Measurements from ENCODE around the gene CHD3.
"Not testable (repeated sequence)": the region's sequence is repeated elsewhere in the genome, so short reads cannot be mapped to it uniquely, and the experiment has no call there.

The CHD3 gene

DNA sequence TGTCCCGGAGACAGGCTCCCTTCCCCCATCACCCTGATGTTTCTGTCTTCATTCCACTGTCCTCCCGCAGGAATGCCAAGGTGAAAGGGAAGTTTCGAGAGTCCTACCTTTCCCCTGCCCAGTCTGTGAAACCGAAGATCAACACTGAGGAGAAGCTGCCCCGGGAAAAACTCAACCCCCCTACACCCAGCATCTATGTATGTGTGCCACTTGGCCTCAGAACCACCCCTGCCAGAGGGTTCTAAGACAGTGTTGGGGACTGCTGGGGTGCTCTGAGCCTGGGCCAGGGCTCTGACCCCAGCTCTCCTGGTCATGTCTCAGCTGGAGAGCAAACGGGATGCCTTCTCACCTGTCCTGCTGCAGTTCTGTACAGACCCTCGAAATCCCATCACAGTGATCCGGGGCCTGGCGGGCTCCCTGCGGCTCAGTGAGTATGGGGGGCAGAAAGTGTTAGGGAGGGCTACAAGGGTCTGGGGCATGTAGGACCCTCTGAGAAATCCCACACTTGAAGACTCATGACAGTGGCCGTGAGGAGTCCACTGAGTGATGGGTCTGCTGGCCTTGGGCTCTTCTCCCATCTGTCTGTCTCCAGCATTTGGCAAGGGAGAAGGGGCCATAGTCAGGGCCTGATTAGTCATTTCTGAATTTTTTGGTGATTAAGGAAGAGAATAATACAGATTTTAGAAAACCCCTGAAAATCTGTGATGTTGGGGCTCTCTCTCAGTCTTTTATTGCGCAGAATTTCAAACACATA, 38.7 kb upstream of the CHD3 start:
- no peak for DNase-seq (ENCODE audit: low spot score)

DNA sequence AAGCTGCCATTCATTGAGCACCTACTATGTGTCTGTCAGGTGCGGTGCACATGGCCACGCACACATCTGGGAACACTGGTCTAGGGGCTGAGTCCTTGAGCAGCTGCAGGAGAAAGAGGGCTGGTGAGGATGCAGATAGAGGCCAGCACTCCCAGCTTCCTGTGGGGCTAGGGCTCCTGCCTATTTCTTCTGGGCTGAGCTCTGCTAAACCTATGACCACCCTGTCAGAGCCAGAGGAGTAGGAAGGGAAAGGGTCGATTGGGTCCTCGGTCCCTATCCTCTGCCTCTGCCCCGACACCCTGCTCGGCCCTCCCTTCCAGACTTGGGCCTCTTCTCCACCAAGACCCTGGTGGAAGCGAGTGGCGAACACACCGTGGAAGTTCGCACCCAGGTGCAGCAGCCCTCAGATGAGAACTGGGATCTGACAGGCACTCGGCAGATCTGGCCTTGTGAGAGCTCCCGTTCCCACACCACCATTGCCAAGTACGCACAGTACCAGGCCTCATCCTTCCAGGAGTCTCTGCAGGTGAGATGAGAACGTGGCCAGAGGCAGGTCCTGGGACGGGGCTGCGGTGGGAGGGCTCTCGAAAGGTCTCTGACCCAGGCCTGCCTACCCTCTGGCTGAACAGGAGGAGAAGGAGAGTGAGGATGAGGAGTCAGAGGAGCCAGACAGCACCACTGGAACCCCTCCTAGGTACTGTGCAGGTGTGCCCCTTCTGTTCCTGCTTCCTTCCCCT, 37.7 kb upstream of the CHD3 start:
- no peak for DNase-seq (ENCODE audit: low spot score)

DNA sequence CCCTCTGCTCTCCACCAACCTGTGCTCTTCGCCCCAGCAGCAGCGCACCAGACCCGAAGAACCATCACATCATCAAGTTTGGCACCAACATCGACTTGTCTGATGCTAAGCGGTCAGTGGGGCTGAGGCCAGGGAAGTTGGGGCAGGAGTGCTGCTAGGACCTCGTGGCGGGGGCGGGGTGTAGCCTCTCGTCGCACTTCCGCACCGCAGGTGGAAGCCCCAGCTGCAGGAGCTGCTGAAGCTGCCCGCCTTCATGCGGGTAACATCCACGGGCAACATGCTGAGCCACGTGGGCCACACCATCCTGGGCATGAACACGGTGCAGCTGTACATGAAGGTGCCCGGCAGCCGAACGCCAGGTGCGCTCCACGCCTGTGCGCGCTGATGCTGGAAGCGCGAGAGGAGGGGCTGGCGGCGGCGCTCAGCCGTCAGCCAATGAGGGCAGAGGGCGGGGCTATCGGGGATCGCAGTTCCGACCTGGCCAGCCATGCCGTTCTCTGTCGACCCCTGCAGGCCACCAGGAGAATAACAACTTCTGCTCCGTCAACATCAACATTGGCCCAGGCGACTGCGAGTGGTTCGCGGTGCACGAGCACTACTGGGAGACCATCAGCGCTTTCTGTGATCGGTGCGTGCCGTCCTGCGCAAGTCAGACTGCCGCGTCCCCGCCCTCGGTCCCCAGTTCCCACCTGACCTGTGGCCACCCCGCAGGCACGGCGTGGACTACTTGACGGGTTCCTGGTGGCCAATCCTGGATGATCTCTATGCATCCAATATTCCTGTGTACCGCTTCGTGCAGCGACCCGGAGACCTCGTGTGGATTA, 36.9 kb upstream of the CHD3 start:
- peak; percentile 90 for DNase-seq (ENCODE audit: low spot score)

DNA sequence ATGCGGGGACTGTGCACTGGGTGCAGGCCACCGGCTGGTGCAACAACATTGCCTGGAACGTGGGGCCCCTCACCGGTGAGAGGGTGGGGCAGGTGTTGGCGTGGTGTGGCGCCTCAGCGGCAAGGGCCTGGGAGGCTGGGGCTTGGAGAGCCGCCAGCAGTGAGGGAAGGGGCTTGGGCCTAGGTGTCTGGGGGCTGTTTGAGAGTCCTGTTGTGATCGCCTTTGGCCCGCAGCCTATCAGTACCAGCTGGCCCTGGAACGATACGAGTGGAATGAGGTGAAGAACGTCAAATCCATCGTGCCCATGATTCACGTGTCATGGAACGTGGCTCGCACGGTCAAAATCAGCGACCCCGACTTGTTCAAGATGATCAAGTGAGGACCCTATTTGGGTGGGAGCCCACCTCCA, 36.3 kb upstream of the CHD3 start:
- no peak for DNase-seq (ENCODE audit: low spot score)

DNA sequence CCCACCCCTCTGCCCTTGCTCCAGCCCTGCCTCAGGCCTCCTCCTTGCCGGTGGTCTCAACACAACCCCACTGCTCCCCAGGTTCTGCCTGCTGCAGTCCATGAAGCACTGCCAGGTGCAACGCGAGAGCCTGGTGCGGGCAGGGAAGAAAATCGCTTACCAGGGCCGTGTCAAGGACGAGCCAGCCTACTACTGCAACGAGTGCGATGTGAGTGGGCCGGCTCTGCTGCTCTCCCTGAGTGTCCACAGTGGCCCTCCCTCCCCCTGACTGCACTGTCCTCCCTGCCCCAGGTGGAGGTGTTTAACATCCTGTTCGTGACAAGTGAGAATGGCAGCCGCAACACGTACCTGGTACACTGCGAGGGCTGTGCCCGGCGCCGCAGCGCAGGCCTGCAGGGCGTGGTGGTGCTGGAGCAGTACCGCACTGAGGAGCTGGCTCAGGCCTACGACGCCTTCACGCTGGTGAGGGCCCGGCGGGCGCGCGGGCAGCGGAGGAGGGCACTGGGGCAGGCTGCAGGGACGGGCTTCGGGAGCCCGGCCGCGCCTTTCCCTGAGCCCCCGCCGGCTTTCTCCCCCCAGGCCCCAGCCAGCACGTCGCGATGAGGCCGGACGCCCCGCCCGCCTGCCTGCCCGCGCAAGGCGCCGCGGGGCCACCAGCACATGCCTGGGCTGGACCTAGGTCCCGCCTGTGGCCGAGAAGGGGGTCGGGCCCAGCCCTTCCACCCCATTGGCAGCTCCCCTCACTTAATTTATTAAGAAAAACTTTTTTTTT, 35.5 kb upstream of the CHD3 start:
- no peak for DNase-seq (ENCODE audit: low spot score)

DNA sequence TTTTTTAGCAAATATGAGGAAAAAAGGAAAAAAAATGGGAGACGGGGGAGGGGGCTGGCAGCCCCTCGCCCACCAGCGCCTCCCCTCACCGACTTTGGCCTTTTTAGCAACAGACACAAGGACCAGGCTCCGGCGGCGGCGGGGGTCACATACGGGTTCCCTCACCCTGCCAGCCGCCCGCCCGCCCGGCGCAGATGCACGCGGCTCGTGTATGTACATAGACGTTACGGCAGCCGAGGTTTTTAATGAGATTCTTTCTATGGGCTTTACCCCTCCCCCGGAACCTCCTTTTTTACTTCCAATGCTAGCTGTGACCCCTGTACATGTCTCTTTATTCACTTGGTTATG, 34.9 kb upstream of the CHD3 start:
- no peak for DNase-seq (ENCODE audit: low spot score)

DNA sequence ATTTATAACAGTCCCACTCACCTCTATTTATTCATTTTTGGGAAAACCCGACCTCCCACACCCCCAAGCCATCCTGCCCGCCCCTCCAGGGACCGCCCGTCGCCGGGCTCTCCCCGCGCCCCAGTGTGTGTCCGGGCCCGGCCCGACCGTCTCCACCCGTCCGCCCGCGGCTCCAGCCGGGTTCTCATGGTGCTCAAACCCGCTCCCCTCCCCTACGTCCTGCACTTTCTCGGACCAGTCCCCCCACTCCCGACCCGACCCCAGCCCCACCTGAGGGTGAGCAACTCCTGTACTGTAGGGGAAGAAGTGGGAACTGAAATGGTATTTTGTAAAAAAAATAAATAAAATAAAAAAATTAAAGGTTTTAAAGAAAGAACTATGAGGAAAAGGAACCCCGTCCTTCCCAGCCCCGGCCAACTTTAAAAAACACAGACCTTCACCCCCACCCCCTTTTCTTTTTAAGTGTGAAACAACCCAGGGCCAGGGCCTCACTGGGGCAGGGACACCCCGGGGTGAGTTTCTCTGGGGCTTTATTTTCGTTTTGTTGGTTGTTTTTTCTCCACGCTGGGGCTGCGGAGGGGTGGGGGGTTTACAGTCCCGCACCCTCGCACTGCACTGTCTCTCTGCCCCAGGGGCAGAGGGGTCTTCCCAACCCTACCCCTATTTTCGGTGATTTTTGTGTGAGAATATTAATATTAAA, 34.4 kb upstream of the CHD3 start:
- no peak for DNase-seq (ENCODE audit: low spot score)

DNA sequence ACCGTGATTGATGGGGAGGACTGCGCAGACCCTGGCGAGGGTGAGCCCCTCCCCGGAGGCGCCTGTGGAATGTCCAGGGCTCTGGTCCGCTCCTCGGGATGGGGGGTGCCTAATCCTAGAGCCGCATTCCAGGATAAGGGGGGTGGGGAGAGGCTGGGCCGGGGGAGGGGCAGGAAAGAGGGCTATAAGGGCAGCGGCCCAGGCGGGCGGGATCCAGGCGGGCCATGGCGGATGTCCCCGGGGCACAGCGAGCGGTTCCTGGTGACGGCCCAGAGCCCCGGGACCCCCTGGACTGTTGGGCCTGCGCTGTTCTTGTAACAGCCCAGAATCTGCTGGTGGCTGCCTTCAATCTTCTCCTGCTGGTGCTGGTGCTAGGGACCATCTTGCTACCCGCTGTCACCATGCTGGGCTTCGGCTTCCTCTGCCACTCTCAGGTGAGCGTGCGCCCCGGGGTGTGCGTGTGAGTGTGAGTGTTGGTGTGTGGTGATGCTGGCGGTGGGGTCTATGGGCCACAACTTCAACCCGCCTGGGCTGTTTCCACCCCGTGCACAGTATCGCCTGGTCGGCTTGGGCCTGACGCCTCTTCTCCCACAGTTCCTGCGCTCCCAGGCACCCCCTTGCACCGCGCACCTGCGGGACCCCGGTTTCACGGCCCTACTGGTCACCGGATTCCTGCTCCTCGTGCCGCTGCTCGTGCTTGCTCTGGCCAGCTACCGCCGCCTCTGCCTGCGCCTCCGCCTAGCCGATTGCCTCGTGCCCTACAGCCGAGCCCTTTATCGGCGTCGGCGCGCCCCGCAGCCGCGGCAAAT, 33.5 kb upstream of the CHD3 start, which contains the start of gene TMEM88:
TMEM88 (plus strand) TSS at position 216 of the 809 bp plus-strand sequence; CDS start at position 225, 9 bp downstream.
- DNase-seq (ENCODE audit: low spot score) = no peak

DNA sequence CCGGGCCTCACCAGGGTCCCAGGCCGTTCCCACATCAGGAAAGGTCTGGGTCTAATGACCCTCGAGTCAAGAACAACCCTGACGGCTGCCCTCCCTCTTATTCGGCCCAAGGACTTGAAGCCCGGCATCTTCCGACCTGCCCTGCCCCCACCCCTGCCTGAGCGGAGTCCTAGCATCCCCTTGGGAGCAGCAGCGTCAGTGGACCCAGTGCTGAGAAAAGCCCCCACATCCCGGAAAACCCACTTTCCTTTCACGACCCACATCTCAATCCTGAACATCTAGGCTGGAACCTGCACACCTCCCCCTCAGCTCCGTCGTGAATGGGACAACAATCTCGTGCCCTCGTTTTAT, 33.0 kb upstream of the CHD3 start:
- no peak for DNase-seq (ENCODE audit: low spot score)

DNA sequence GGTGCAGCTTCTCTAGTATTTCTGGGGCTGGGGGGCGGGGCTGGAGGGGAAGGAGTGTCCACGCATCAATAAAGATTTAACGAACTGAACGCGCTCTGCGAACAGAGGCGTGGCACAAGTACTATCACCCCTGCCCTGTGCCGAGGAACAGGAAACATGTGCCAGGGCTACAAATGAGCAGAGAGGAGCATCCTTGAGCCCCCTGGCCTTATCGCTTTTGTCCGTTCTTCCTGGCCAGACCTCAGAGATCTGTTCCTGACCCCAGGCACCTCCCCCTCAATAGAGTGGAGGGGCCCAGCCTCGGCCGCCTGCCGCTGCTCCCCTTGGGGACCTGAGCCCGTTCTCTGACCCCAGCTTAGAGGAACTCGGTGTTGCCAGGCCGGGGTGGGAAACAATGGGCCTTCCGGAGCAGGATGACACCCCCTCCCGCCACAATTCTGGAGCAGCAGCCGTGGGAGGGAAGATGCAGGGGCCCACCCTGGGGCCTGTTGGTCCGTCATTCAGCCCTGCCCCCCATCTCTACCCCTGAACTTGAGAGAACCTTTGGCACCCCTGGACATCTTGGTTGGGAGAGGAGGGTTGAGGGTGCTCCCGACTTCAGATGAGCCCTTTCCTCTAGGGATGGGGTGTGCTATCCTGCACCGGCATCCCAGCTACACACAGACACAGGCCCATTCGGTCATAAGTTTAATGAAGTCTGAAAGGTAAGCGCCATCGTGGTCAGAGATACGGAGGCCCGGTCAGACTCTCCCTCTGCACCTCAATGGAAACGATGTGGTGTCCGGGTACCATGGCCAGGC, 32.4 kb upstream of the CHD3 start:
- DNase-seq (ENCODE audit: low spot score) = no peak

DNA sequence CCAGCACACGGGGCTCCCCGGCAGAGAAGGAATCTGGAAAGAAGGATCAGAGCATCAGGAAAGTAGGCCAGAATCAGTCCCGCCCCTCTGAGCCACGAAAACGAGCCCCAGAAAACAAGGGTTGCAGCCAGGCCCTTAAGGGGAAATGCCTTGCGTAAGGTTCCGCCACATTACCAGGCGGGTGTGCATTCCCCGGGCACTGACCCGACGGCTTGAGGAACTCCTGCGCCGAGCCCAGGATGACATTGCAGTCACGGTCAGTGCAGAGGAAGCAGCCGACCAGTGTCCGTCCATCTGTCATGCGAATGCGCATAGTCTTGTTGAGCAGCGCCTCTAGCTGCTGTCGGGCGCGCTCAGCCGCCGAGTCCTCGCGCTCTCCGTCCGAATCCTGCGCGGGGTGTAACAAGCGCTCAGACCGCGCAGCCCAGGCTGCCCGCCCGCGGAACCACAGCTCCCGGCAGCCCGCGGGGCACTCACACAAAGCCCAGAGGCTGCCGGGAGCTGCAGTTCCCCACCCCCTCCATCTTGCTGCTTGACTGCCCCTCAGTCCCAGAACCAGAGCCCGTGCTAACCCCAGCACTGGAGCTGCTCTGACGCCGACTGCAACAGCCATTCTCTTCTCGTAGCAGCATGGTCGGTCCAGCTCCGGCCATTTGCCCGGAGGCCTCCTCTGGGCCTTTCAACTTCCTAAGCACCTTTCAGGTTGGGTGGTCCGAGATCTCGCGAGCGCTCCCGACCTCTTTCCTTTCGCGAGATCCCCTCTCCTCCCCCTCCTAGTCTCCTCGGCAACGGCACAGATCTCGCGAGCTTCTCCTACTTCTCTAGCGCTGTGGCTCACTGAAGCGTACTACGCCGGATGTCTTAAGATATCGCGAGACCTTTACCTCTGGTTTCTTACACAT, 31.5 kb upstream of the CHD3 start, which contains the start of gene NAA38:
NAA38 (minus strand) TSS at position 749 of the 902 bp plus-strand sequence; CDS start at position 653, 96 bp downstream.
- peak; percentile 98 for DNase-seq (ENCODE audit: low spot score)

DNA sequence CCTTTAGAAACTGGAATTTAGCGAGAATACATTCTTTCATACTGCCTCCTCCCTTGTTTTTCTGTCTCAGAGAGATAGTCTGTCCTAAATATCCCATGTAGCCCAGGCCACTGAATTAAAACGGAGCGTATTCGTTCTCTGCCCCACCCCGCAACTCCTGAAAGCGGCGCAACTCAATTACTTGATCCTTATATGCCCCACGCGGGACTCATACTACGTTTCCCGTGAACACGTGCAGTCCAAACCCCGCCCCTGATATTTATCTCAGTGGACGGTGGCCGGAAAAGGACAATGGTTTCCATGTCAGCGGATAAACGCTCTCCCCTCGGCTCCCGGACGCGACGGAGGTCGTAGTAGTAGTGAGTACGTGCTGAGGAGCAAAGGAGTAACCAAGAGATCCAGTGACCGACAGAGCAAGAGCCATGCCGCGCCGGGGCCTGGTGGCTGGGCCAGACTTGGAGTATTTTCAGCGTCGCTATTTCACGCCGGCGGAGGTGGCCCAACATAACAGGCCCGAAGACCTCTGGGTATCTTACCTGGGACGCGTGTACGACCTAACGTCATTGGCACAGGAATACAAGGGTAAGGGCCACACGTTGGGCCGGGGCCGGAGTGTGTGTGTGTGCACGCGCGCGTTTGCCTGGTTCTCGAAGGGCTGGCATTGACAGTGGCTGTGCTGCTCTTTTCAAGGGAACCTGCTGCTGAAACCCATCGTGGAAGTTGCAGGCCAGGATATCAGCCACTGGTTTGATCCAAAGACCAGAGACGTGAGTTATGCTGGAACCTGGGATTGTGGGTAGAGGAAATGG, 30.7 kb upstream of the CHD3 start, which contains the start of gene CYB5D1:
CYB5D1 (plus strand) TSS at position 291 of the 809 bp plus-strand sequence; CDS start at position 423, 132 bp downstream.
- DNase-seq (ENCODE audit: low spot score) = no peak

DNA sequence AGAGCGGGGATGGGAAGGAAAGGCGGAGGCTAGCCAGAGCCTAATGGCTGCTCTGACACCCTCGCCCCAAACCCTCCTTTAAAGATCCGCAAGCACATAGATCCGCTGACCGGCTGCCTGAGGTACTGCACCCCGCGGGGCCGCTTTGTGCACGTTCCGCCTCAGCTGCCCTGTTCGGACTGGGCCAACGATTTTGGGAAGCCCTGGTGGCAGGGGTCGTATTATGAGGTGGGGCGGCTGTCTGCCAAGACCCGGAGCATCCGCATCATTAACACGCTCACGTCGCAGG, 30.1 kb upstream of the CHD3 start:
- no peak for DNase-seq (ENCODE audit: low spot score)

DNA sequence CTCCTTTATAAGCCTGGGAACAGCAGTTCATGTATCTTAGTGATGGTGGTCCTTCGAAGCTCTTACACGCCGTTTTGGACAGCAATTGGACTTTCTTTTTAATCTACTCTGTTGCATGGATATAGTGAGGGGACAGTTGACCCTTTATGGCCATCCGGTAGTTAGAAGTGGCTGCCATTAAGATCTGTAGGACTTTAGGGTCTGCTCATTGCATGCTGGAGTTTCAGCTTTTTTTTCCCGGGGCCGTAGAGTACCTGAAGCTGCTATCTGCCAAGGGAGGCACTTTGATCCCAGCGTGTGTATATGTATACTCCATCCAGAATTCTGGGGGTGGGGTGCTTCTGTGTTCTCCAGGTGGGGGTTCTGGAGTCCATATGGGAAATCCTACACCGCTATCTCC, 29.6 kb upstream of the CHD3 start:
- DNase-seq (ENCODE audit: low spot score) = no peak

DNA sequence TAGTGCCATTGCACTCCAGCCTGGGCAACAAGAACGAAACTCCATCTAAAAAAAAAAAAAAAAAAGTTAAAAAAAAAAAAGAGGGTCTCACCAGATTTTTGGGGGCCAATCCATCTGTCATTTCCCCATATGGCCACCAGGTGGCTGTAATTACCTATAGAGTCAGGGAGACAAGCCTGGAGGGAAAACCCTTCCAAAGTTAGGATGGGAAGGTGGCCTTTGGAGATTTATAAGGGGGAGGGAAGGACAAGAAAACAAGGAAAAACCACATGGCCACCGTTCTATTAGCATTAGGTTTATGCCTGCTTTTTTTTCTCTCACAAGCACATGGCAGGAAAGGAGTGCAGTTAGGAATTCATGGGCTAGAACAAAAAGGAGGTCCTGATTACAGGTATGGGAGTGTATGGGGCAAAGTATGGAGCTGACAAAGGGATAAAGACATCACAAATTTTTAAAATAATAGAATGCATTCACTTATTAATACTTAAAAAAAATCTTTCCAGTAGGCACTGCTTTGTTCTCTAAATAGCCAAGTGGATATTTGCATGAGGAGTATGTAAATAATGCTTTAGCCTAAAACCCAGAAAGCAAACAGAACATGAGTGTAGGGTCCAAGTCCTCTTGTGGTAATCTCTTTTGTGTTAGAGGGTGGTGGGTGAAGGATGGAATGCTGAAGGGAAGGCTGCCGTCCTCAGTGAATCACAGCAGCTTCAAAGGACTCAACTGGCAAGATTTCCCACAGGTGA, 25.7 kb upstream of the CHD3 start:
- DNase-seq (ENCODE audit: low spot score) = peak; percentile 42

DNA sequence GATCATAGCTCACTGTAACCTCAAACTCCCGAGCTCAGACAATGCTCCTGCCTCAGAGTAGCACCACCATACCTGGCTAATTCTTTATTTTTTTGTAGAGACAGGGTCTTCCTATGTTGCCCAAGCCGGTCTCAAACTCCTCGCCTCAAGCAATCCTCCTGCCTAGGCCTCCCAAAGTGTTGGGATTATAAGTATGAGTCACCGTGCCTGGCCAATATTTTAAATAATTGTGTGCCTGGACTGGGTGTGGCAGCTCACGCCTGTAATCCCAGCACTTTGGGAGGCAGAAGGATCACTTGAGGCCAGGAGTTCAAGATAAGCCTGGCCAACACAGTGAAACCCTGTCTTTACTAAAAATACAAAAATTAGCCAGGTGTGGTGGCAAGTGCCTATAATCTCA, 24.2 kb upstream of the CHD3 start:
- not testable (repeated sequence) for DNase-seq (ENCODE audit: low spot score)
